ENCODE results near the gene DDN.

Gene DDN

DNA sequence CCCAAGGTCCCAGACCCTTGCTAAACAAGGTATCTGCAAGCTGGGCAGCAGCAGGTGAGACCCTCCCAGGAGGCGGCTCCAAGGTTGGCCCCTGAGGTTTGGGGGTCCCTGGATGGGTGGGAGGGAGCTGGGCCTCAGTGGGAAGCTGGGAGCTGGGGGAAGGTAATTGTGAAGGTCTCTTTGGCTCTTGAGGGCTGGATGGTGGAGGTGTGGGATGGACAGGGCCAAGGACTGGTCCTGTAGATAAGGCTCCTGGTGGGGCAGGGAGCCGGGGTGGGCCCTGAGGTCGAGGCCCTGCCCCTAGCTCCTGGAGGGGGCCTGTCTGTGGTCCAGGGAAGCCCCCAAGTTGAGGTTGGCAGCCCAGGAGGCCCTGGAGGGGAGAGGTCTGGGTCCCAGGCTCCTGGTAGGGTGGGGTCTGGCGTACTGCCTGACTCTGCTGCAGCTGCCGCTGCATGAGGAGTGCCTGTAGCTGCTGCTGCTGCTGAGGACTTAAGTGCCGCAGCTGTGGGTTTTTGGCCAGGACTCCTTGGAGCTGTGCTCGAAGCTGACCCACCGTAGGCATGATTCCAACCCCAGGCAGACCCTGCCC is 32.5 kb upstream of the DDN start:
- DNase-seq (ENCODE audit: low read depth in 2 of 2) = no peak

DNA sequence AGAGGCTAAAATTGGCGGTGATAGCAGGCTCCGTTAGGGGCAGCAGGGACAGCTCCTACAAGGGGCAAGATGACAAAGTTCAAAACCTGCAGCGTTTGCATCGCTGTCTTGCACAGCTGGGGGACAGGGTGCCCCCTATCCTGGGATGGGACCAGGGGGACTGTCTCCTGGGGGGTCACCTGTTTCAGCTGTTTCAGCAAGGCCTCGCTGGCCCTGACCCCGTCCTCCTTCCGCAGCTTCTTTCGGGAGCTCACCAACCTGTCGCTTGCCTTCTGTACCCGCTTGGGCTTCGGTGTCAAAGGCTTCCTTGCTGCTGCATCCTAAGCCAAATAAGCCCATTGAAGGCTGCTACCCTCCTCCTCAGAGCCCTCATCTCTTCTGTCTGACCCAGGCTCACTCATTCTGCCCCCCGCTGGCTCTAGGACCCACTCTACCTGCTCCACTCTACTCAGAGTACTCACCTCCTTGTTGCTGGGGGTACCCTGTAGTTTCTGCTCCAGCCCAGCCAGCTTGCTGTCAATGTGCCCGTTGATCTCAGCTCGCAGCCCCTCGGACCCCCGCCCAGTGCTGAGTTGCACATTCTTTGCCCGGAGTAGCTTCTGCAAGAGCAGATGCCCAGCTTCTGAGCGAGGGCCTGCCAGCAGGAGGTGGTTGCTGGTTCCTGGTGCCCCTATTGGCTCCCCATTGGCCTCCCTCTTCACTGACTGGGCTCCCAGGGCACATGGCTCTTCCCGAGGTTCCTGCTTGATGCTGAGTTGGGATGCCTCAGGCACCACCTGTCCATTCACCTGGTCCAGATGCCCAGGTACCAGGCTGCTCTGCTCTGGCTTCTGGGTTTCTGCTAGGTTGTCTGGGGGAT is 31.8 kb upstream of the DDN start:
- no peak for DNase-seq (ENCODE audit: low read depth in 2 of 2)

DNA sequence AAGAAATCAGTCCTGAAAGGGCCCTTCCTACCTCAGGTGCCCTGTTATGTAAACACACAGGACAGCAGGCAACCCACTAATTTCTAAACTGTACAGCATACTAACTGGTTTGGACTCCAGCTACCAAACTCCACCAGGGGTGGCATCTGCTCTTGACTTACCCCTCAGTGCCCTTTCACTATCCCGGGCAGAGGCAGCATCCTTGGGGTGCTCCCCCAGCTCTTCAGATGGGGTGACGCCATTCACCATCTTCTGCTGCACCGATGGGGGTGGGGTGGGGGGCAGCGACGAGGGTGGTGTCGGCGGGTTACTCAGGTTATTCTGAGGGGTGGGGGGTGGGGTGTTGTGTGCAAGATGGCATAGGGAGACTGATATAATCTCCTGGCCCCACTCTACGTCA is 30.9 kb upstream of the DDN start:
- no peak for DNase-seq (ENCODE audit: low read depth in 2 of 2)

GRCh38 chr12:49028666-49029275 is 29.6 kb upstream of the DDN start:
- no peak for DNase-seq (ENCODE audit: low read depth in 2 of 2)

- DNase-seq (ENCODE audit: low read depth in 2 of 2) = no peak
These were observed 28.8 kb upstream of the DDN start for GRCh38 chr12:49027846-49028555.

DNA sequence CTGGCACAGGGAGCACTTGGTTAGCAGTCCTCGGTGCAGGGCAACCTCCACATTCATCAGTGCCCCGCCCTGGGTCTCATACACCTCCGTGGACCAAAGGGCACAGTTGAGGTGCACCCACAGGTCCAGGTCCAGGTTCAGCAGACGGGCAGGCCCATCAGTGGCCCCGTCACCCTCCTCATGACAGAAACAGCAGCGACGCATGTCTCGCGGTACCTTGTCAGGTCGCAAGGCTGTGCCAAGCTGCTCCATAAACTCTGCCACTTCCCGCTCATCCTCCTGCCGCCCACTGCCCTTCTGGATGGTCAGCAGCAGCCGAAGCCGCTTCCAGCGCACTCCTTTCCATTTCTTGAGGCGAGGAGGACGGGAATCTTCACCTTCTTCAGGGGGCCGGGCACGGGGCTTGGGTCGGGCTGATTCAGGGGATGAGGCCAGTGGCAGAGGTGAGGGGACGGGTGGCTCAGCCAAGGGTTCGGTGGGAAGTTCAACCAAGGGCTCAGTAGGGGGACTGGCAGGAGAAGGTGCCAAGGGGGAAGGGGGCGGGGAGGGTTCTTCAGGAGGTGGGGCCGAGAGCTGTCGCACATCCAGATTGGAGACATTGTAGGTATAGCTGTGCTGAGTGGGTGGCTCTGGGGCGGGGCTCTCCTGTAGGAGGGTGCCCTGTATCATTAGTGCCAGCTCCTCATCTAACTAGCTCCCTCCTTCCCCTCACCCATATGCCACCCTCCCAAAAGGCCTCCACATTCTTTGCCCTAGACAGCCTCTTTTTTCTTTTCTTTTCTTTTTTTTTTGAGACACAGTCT is 27.7 kb upstream of the DDN start:
- DNase-seq (ENCODE audit: low read depth in 2 of 2) = no peak

GRCh38 chr12:49026101-49026500 is 26.9 kb upstream of the DDN start:
- DNase-seq (ENCODE audit: low read depth in 2 of 2) = no peak

DNA sequence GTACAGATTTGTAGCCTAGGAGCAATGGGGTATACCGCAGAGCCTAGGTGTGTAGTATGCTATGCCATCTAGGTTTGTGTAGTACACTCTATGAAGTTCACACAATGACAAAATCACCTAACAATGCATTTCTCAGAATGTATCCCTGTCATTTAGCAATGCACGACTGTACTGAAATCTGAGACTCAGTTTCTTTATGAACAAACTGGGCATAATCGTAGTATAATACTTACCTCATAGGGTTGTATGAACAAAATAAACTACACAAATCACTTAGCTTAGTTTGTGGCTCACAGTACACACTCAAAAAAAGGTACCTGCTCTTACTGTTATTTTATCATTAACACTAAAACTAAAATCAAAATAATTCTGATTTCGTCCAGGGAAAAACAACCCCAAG is 26.3 kb upstream of the DDN start:
- DNase-seq (ENCODE audit: low read depth in 2 of 2) = no peak

DNA sequence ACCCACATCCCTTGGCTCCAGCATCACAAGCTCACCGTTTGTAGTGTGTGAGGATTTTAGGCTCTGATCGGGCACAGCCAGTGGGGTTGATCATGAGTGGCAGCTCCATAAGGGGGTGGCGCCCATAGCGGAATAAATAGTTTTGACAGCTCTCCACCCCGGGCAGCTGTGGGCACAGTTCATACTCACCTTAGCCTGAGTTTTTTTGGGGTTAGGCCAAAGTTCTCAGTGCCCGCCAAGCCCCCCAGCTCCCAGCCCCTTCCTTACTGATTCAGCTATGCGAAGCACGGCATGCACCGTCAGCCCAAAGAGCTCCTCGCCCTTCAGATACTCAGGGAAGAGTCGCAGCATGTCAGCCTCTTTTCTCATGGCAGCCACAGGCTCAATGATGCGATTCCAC is 25.4 kb upstream of the DDN start:
- DNase-seq (ENCODE audit: low read depth in 2 of 2) = no peak

GRCh38 chr12:49023812-49024211 is 24.6 kb upstream of the DDN start:
- DNase-seq (ENCODE audit: low read depth in 2 of 2) = no peak

DNA sequence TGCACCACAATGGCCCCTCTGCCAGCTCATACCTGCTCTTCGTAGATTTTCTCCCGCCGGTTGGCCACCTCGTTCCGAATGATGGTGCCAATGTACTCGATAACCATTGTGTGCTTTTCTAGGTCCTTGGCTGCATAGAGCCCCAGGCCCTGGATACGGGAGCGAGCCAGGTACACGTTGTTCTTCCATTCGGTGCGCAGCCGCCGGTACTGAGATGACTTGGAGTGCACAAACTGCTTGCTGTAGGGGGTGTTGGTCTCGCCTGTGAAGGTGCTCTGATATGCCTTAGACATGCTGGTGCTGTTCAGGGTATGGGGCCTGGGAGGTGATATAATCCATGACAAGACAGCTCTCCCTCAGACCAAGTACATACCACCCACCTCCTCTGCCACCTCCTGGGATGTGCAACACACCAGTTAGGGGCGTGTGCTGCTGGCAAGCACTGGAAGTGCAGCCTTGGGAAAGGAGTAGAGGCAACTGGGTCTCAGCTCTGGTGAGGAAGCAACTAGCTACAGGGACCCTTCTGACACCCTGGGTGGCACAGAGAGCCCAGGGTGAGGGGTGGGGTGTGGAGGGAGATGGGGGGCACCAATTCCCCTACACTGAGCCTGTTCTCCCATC is 23.5 kb upstream of the DDN start:
- no peak for DNase-seq (ENCODE audit: low read depth in 2 of 2)

- no peak for DNase-seq (ENCODE audit: low read depth in 2 of 2)
These were observed 22.2 kb upstream of the DDN start for GRCh38 chr12:49021292-49021915.

DNA sequence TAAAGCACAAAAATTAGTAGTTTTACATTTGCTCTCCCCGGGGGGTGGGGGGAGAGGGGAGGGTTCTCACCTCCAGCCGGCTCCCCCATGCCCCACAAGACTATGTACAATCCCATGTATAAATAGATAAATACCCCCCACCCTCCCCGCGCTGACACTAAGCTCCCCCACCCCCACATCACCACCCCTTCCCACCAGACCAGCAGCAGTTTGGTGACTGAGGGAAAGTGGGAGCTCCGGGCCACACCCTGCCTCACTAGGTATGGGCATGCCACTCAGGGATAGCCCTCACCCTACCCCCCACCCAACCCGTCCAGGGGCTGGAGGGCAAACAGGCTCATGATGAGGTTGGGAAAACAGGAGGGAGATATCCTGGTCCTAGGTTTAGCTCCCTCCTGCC is 21.3 kb upstream of the DDN start:
- no peak for DNase-seq (ENCODE audit: low read depth in 2 of 2)

GRCh38 chr12:49019443-49020324 is 20.5 kb upstream of the DDN start:
- peak in 1 of 2 experiments; percentile 20 for DNase-seq (ENCODE audit: low read depth in 2 of 2)

DNA sequence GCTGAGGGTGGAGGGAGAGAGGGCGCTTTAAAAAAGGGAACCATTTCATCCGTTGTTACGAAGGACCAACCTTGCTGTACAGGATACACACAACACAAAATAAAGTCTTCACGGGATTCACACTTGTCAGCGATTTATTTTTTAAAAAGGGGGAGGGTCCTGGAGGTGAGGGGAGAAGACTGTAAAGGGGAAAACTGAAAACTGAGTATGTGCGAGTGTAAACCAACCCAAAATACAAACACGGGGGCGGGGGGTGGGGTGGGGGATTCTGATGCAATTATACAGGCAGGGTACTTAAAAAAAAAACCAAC is 19.9 kb upstream of the DDN start:
- no peak for DNase-seq (ENCODE audit: low read depth in 2 of 2)

GRCh38 chr12:49018261-49019119 is 19.3 kb upstream of the DDN start, which contains the start of gene PRKAG1:
TSS of gene PRKAG1 (minus strand) at chr12:49018776. CDS start at chr12:49018740, 36 bp downstream.
- DNase-seq (ENCODE audit: low read depth in 2 of 2) = peak; percentile 90 to 91

DNA sequence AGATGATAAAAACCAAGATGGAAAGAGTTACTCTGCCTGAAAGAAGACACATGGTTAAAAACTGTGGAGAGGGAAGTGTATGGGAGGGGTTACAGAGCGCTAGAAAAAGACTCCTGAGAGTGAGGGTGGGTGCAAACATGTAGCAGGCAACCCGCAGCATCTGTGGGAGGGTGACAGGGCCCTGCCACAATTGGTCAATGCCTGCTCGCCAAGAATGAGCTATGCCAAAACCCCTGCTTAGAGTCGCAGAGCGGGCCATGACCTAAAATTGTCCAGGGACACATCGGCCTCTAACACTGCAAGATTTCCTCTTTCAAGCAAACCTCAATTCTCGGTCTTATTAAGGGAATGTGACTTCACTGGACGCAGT is 18.7 kb upstream of the DDN start:
- DNase-seq (ENCODE audit: low read depth in 2 of 2) = peak in 1 of 2 experiments; percentile 54

GRCh38 chr12:49015196-49015595 is 16.0 kb upstream of the DDN start:
- no peak for DNase-seq (ENCODE audit: low read depth in 2 of 2)

- DNase-seq (ENCODE audit: low read depth in 2 of 2) = no peak
These were observed 15.4 kb upstream of the DDN start for GRCh38 chr12:49014547-49014946.

Data from stimulated activated CD4-positive, alpha-beta T cell treated with anti-CD3 and anti-CD28 coated beads, Interleukin-12 subunit alpha, Interleukin-12 subunit beta, amount 100 ng/mL, for 24 hours (primary cell).